Astrocyte of the spinal cord (primary cell): Measurements from ENCODE around the gene OTOG.

Experiments
- DNase-seq: peaks from one replicate; pipeline ENCODE4 v3.0.0; 2011; ENCODE audit warnings: low read depth, low spot score
- H3K4me3 ChIP-seq: 2 replicates; pipeline ENCODE4 v1.5.1; 2011; ENCODE audit warnings: low read depth, mild to moderate bottlenecking, low read length, moderate library complexity
- in situ Hi-C: cut with HindIII; loops from 2 replicates; pipeline ENCODE4 v1.10.0; 2017; ENCODE audit warnings: low sequenced_read_pairs
- TF ChIP-seq, protein P1 (sequence below): IDR thresholded peaks from 2 replicates; pipeline ENCODE4 v1.5.1; 2012; ENCODE audit warnings: low read depth, mild to moderate bottlenecking, low read length, inconsistent platforms

OTOG gene

DNA sequence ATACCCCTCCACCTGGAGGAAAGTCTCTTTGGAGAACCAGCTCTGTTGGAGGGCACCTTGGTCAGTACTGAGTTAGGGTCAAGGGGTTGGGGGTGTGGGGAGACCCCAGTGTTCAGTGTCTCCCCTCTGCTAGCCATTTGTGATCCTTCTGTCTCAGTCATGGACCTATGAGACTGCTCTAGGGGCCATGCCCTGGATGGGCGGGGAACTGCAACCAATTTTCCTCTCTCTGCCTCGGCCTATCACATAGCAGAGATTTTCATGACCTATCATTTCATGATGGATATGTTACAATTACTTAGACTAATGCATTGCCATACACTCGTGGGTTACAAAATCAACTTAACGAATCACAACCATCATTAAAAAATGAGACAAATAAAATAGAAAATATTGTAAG, 7.4 kb downstream of the OTOG start:
- no peak for DNase-seq
- TF ChIP-seq, protein P1, sequence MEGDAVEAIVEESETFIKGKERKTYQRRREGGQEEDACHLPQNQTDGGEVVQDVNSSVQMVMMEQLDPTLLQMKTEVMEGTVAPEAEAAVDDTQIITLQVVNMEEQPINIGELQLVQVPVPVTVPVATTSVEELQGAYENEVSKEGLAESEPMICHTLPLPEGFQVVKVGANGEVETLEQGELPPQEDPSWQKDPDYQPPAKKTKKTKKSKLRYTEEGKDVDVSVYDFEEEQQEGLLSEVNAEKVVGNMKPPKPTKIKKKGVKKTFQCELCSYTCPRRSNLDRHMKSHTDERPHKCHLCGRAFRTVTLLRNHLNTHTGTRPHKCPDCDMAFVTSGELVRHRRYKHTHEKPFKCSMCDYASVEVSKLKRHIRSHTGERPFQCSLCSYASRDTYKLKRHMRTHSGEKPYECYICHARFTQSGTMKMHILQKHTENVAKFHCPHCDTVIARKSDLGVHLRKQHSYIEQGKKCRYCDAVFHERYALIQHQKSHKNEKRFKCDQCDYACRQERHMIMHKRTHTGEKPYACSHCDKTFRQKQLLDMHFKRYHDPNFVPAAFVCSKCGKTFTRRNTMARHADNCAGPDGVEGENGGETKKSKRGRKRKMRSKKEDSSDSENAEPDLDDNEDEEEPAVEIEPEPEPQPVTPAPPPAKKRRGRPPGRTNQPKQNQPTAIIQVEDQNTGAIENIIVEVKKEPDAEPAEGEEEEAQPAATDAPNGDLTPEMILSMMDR = no peak
- in situ Hi-C loops = no loop called here
- no peak overlapping the region for H3K4me3 ChIP-seq

- TF ChIP-seq, protein P1 = no peak
- no peak overlapping the region for H3K4me3 ChIP-seq
- in situ Hi-C loops = no loop called here
- no peak for DNase-seq
Observed at GRCh38 chr11:17556999-17557398, 9.9 kb downstream of the OTOG start.

- DNase-seq = no peak
- TF ChIP-seq, protein P1 = no peak
- H3K4me3 ChIP-seq = no peak overlapping the region
- in situ Hi-C loops = no loop called here
Observed at GRCh38 chr11:17558025-17558780, 11.1 kb downstream of the OTOG start.

DNA sequence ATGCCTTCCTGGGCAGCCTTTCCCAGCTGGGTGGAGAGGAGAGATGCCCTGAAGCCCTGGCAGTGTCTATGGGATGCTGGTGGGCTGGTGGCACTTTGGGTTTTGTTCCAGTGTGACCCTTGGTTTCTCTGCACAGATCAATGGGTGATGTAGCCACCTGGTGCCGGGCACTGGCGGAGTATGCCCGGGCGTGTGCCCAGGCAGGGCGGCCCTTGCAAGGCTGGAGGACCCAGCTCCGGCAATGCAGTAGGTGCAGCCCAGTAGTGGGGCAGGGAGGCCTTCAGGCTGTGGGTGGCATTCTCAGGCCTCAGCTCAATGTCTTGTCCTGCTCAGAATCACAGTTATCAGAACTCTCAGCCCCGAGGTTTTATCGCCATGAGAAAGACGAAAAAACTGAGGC, 11.9 kb downstream of the OTOG start:
- in situ Hi-C loops = no loop called here
- H3K4me3 ChIP-seq = no peak overlapping the region
- DNase-seq = no peak
- TF ChIP-seq, protein P1 = no peak

- in situ Hi-C loops = no loop called here
- DNase-seq = no peak
- H3K4me3 ChIP-seq = no peak overlapping the region
- TF ChIP-seq, protein P1 = no peak
Observed at GRCh38 chr11:17559341-17560087, 12.5 kb downstream of the OTOG start.

- TF ChIP-seq, protein P1 = no peak
- in situ Hi-C loops = no loop called here
- DNase-seq = no peak
- no peak overlapping the region for H3K4me3 ChIP-seq
Observed at GRCh38 chr11:17560281-17561110, 13.4 kb downstream of the OTOG start.
